Ishikawa (cell line): ENCODE data around the gene FGF2.

Experiments used
- CEBPB ChIP-seq: IDR thresholded peaks from 2 replicates; pipeline ENCODE4 v1.6.1; 2012
- CREB1 ChIP-seq: IDR thresholded peaks from 2 replicates; pipeline ENCODE4 v1.6.1; 2012; ENCODE audit warnings: low read depth
- EP300 ChIP-seq: IDR thresholded peaks from 2 replicates; pipeline ENCODE4 v1.6.1; 2012; ENCODE audit warnings: borderline replicate concordance
- FOXM1 ChIP-seq: IDR thresholded peaks from 2 replicates; pipeline ENCODE4 v1.6.1; 2012; ENCODE audit warnings: low read depth, borderline replicate concordance
- NFIC ChIP-seq: IDR thresholded peaks from 2 replicates; pipeline ENCODE4 v1.6.1; 2012
- RAD21 ChIP-seq: IDR thresholded peaks from 2 replicates; pipeline ENCODE4 v1.6.1; 2012; ENCODE audit warnings: low read depth
- TAF1 ChIP-seq: IDR thresholded peaks from 2 replicates; pipeline ENCODE4 v1.6.1; 2012; ENCODE audit warnings: low read depth, mild to moderate bottlenecking
- TCF12 ChIP-seq: IDR thresholded peaks from 2 replicates; pipeline ENCODE4 v1.6.1; 2012; ENCODE audit warnings: low read depth
- TEAD4 ChIP-seq: IDR thresholded peaks from 2 replicates; pipeline ENCODE4 v1.6.1; 2012
- YY1 ChIP-seq: IDR thresholded peaks from 2 replicates; pipeline ENCODE4 v1.6.1; 2012; ENCODE audit warnings: low read depth
- TF ChIP-seq, protein P1 (sequence below): IDR thresholded peaks from 2 replicates; pipeline ENCODE4 v1.6.1; 2012
- TF ChIP-seq, protein P2 (sequence below): IDR thresholded peaks from 2 replicates; pipeline ENCODE4 v1.6.1; 2012; ENCODE audit warnings: low read depth, mild to moderate bottlenecking
- TF ChIP-seq, protein P3 (sequence below): IDR thresholded peaks from 2 replicates; pipeline ENCODE4 v1.6.1; 2012

DNA sequence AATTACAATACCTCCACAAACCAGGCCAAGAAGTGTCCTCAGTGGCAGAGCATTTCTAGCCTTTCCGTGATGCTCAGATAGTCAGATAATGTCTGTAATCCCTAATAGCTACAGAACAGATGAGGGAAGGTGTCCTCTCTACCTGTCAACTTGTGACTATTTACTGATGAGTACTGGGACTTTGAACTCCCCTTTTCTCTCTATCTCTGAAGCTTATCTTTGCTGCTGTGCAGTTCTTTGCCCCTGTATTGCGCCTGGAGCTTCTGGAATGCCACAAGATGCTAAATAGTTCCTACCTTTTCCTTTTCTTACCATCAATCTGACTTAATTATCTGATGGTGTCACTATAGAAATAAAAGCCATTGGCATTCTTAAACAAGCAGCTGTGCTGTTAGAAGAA lies 30.5 kb downstream of the FGF2 start:
- TF ChIP-seq TCF12 (no peak), TEAD4 (no peak), CREB1 (no peak), NFIC (no peak), TAF1 (no peak), RAD21 (no peak), EP300 (no peak), FOXM1 (no peak), CEBPB (no peak), YY1 (no peak)
- TF ChIP-seq, protein P1, sequence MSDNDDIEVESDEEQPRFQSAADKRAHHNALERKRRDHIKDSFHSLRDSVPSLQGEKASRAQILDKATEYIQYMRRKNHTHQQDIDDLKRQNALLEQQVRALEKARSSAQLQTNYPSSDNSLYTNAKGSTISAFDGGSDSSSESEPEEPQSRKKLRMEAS, result no peak
- TF ChIP-seq, protein P2, sequence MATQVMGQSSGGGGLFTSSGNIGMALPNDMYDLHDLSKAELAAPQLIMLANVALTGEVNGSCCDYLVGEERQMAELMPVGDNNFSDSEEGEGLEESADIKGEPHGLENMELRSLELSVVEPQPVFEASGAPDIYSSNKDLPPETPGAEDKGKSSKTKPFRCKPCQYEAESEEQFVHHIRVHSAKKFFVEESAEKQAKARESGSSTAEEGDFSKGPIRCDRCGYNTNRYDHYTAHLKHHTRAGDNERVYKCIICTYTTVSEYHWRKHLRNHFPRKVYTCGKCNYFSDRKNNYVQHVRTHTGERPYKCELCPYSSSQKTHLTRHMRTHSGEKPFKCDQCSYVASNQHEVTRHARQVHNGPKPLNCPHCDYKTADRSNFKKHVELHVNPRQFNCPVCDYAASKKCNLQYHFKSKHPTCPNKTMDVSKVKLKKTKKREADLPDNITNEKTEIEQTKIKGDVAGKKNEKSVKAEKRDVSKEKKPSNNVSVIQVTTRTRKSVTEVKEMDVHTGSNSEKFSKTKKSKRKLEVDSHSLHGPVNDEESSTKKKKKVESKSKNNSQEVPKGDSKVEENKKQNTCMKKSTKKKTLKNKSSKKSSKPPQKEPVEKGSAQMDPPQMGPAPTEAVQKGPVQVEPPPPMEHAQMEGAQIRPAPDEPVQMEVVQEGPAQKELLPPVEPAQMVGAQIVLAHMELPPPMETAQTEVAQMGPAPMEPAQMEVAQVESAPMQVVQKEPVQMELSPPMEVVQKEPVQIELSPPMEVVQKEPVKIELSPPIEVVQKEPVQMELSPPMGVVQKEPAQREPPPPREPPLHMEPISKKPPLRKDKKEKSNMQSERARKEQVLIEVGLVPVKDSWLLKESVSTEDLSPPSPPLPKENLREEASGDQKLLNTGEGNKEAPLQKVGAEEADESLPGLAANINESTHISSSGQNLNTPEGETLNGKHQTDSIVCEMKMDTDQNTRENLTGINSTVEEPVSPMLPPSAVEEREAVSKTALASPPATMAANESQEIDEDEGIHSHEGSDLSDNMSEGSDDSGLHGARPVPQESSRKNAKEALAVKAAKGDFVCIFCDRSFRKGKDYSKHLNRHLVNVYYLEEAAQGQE, result no peak
- TF ChIP-seq, protein P3, sequence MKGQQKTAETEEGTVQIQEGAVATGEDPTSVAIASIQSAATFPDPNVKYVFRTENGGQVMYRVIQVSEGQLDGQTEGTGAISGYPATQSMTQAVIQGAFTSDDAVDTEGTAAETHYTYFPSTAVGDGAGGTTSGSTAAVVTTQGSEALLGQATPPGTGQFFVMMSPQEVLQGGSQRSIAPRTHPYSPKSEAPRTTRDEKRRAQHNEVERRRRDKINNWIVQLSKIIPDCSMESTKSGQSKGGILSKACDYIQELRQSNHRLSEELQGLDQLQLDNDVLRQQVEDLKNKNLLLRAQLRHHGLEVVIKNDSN, result no peak
